GM12873 (cell line): ENCODE data around the gene XPR1.

Experiments used
- TF ChIP-seq, protein P1 (sequence below): IDR thresholded peaks from 2 replicates; pipeline ENCODE4 v1.5.1; 2012; ENCODE audit warnings: low read depth, mild to moderate bottlenecking, moderate library complexity, low read length, control low read depth; ENCODE audit not compliant: insufficient read depth; ENCODE audit errors: missing control alignments

Gene XPR1

DNA sequence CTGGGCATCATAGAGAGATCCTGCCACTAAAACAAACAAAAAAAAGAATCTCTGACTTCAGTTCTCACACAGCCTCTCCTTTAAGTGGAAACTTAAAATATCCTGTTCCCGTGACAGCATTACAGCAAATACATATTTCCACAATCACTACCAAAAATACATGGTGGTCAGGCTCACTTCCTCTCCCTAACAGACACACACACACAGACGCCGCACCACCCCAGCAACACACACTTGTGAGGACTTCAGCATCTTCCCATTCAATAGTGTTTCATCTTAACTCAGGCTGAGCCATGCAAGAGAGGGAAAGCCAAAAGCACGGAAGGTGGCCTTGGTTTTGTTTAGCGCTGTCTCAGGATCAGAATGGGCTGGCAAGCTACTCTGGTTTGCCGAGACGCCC, 302.7 kb downstream of the XPR1 start:
- TF ChIP-seq, protein P1, sequence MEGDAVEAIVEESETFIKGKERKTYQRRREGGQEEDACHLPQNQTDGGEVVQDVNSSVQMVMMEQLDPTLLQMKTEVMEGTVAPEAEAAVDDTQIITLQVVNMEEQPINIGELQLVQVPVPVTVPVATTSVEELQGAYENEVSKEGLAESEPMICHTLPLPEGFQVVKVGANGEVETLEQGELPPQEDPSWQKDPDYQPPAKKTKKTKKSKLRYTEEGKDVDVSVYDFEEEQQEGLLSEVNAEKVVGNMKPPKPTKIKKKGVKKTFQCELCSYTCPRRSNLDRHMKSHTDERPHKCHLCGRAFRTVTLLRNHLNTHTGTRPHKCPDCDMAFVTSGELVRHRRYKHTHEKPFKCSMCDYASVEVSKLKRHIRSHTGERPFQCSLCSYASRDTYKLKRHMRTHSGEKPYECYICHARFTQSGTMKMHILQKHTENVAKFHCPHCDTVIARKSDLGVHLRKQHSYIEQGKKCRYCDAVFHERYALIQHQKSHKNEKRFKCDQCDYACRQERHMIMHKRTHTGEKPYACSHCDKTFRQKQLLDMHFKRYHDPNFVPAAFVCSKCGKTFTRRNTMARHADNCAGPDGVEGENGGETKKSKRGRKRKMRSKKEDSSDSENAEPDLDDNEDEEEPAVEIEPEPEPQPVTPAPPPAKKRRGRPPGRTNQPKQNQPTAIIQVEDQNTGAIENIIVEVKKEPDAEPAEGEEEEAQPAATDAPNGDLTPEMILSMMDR = no peak

DNA sequence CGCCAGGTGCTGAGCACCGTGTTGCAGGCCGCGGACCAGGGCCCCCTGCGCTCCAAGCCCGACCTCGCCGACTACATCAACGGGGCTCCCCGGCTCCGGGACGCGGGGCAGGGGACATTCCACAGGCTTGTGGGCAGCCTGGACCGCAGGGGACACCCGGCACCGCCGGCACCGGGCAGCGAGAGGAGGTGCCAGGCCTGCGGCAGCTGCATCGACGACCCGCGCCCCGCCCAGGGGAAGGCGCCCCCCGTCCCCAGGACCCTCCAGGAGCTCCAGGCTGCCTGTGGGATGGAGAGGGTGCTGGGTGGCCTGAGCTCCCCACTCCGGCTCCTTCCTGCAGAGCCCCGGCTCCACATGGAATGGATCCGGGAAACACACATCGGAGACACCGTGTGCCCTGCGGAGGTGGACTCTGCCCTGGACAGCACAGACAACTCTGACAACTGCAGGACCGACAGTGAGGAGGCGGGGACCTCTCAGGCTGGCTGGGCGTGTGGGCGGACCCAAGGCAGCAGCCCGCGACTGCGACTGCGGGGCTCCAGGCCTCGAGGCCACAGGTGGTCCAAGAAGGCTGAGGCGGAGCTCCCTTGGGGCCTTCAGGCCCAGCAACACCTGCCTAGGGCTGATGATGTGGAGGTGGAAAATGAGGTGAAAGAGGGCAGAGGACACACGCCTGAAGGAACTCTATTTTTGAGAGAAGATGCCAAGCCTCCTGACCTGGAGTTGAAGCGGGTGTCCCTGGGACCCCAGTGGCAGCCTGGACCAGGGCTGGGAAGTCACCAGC, 303.7 kb downstream of the XPR1 start:
- TF ChIP-seq, protein P1 = no peak

DNA sequence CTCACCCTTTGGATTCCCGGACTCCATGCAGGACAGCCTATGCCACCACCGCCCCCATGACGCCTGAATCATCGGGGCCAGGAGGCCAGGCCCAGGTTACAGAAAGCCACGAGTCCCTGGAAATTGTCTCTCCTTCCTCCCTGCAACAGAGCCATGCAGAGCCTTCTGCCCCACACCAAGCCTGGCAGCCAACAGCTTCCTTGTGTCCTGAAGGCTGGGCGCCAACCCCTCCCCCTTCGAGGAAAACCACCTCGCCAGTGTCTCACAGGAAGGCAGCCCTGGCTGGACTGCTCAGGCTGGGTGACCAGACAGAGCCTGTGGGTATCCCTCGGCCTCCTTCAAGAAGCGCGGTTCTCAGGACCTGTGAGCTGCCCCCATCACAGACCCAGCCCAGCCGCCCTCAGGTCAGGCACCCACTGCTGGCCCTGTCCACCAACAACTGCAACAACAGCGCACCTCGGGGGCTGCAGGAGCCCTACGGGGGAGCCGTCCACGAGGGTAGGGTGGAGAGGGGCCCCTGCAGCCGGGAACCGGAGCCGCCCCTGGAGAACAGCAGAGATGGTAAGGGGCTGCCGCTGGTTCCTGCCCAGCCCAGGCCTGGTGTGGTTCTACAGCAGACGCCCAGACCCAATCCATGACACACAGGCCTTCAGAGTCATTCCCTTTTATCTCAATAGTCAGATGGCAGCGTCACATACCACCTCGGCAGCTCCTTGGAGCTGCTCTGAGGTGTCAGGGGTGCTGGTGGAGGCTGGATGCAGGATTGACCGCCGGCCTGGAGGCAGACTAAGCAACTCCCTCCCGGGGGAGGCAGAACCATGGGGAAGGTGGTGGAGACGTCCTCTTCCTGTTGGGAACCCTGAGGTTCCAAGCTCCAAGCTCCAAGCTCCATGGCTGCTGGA, 304.5 kb downstream of the XPR1 start:
- TF ChIP-seq, protein P1 = no peak

DNA sequence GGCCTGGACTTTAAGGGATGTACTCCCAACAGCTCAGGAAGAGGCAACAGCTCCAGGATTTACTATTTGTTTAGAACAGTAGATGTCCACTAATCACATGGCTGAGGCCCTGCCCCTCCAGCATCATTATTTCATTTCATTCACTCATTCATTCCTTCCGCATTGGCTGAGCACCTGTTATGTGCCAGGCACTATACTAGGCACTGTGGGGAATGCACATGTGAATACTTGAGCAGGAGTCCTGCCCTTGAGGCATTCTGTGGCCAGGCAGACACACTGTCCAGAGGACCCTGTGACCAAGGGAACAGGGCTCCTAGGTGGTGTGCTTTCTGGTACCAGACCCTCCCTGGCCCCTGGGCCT, 305.2 kb downstream of the XPR1 start:
- TF ChIP-seq, protein P1 = no peak

DNA sequence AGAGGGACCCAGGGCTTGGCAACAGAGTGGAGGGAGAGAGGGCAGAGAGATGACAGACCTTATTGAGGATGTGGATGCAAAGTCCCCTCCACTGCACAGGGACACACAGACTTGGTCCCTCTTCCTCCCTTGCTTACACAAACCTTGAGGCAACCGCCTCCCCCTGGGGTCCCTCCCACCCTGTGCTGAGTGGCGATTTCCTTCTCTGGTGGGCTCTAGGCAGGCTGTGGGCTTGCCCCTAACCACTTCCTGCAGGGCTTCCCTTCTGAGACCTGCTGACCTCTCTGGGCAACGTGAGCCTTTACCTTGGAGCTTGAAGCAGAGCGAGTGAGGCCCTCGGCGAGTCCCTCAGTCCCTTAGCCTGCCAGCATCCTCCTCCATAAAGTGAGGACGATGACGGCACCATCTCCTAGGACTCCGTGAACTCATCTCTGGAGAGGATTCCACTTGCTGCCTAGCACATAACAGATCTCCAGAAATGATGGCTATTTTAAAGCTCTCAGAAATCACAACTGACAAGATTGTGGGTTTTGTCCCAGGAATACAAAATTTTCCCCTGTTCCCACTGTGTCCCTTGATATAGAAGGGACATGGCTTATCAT, 305.9 kb downstream of the XPR1 start:
- TF ChIP-seq, protein P1 = no peak

DNA sequence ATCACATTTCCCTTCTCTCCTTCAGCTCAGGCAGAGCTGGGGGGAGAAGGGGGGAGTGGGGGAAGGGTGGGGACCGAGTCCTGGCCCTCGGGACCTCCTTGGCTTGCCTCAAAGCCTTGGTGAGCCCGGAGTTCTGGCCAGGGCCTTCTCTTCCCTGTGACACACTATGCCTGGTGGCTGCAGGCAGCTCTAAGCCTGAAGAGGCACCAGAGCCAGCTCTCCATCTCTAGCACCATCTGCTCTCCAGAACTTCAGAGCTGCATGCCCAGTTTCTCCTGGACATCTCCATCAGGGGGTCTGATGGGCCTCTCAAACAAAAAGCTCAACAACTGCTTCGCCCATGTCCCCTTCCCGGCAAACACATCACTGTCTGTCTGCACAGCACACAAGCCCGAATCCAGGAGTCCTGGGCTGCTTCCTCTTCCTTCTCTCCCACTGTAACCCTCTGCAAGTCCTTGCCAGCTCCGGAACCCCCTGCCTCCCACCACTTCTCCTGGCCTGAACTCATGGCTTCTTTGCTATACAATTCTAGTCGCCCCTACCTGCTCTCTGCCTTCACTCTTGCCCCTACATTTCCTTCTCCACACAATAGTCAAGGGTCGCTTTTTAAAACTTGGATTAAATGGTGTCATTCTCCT, 307.4 kb downstream of the XPR1 start:
- TF ChIP-seq, protein P1 = no peak
